HCT116 (cell line): ENCODE data around the gene CNDP2. TPM values are rescaled to one million over a fixed set of nuclear protein-coding genes. Genes with fewer than 3 reads are reported as not detected.

Experiments used
- ATAC-seq: fragments of 200-7000 bp; cut with Tn5 transposase; 2 replicates; pipeline ENCODE4 v1.9.1; 2020; ENCODE audit warnings: mild to moderate bottlenecking, moderate library complexity
- BruUV-seq: library from RNA; stranded (reverse); fragments of 400-500 nt; replicated peaks from 2 replicates; lab custom pipeline; 2021; lab: Mats Ljungman, UMichigan
- CTCF ChIA-PET: fragments of 300-600 bp; sonication (Branson Sonifier 250); formaldehyde crosslinking; loops from one replicate; lab custom pipeline; 2021; ENCODE audit warnings: antibody characterized with exemption; lab: Charles Lee
- POLR2A ChIA-PET: fragments of 300-600, 350-600 bp; sonication (Branson Sonifier 250); formaldehyde crosslinking; loops from one replicate; lab custom pipeline; 2021; ENCODE audit warnings: antibody characterized with exemption; lab: Charles Lee
- RAD21 ChIA-PET, 2 experiments: fragments of 300-600 bp; sonication (Branson Sonifier 250); formaldehyde crosslinking; loops; one replicate each; lab custom pipeline; 2023; ENCODE audit warnings: low total read pairs in 2 of 2; ENCODE audit not compliant: uncharacterized antibody in 2 of 2, unreplicated experiment in 2 of 2, low non-redundant PET in 1 of 2; lab: Charles Lee
- DNase-seq: peaks from one replicate; pipeline ENCODE4 v3.0.0-alpha.2; 2010; ENCODE audit warnings: low read depth, low spot score
- H2AFZ ChIP-seq: fragments of 200-600 bp; shearing (Covaris generic), sonication (generic); 2 replicates; pipeline ENCODE4 v1.6.1; 2017; ENCODE audit warnings: low read depth, mixed run types, mixed read lengths, antibody characterized with exemption, low read length; ENCODE audit not compliant: poor library complexity, severe bottlenecking
- H3K27ac ChIP-seq: 2 replicates; pipeline ENCODE4 v1.5.1; 2012; ENCODE audit warnings: low read depth, low read length
- H3K27me3 ChIP-seq: fragments of 200-600 bp; sonication (generic); 2 replicates; pipeline ENCODE4 v1.6.1; 2016; ENCODE audit warnings: mixed run types, low read length, mixed read lengths; ENCODE audit not compliant: insufficient read depth
- H3K36me3 ChIP-seq, 2 experiments: fragments of 200-500 bp in 1 of 2; fragments of 200-600 bp in 1 of 2; sonication (Bioruptor generic) in 1 of 2; sonication (generic) in 1 of 2; 2 replicates each; pipeline versions ENCODE4 v1.5.1 to v1.6.1; 2014 to 2016; ENCODE audit warnings: low read length in 2 of 2, inconsistent platforms in 1 of 2, mixed read lengths in 1 of 2, mixed run types in 1 of 2; ENCODE audit not compliant: insufficient read depth in 2 of 2, control insufficient read depth in 1 of 2
- H3K4me1 ChIP-seq, 2 experiments: fragments of 200-600 bp in 1 of 2; sonication (generic) in 1 of 2; 2 replicates each; pipeline versions ENCODE4 v1.5.1 to v1.6.1; 2012 to 2017; ENCODE audit warnings: low read length in 2 of 2, inconsistent platforms in 1 of 2, mild to moderate bottlenecking in 1 of 2, mixed read lengths in 1 of 2, mixed run types in 1 of 2, moderate library complexity in 1 of 2; ENCODE audit not compliant: insufficient read depth in 2 of 2, control insufficient read depth in 1 of 2
- H3K4me2 ChIP-seq: fragments of 200-600 bp; sonication (generic); 2 replicates; pipeline ENCODE4 v1.6.1; 2017; ENCODE audit warnings: mixed run types, low read length, mixed read lengths
- H3K4me3 ChIP-seq, 2 experiments: fragments of 200-600 bp in 1 of 2; sonication (generic) in 1 of 2; replicated peaks in 1 of 2; 2 replicates each; pipeline ENCODE4 v1.5.1; 2011 to 2016; ENCODE audit warnings: low read length in 2 of 2, control low read depth in 1 of 2, low read depth in 1 of 2, mild to moderate bottlenecking in 1 of 2, mixed read lengths in 1 of 2, mixed run types in 1 of 2
- H3K79me2 ChIP-seq: fragments of 200-600 bp; sonication (generic); 2 replicates; pipeline ENCODE4 v1.6.1; 2017; ENCODE audit warnings: mild to moderate bottlenecking, mixed run types, low read length, moderate library complexity, mixed read lengths; ENCODE audit not compliant: insufficient read depth
- H3K9ac ChIP-seq: fragments of 200-600 bp; sonication (generic); 2 replicates; pipeline ENCODE4 v1.6.1; 2016; ENCODE audit warnings: low read length, mixed read lengths
- H3K9me2 ChIP-seq: fragments of 200-600 bp; sonication (generic), shearing (Covaris generic); 2 replicates; pipeline ENCODE4 v1.6.1; 2017; ENCODE audit warnings: mixed run types, mild to moderate bottlenecking, moderate library complexity; ENCODE audit not compliant: insufficient read depth
- H3K9me3 ChIP-seq, 2 experiments: fragments of 200-500 bp in 1 of 2; fragments of 200-600 bp in 1 of 2; sonication (Bioruptor generic) in 1 of 2; sonication (generic) in 1 of 2; 2 replicates each; pipeline ENCODE4 v1.6.1; 2014 to 2017; ENCODE audit warnings: low read length in 2 of 2, mixed read lengths in 2 of 2, inconsistent platforms in 1 of 2, low read depth in 1 of 2, mild to moderate bottlenecking in 1 of 2, mixed run types in 1 of 2, moderate library complexity in 1 of 2; ENCODE audit not compliant: control insufficient read depth in 1 of 2, insufficient read depth in 1 of 2
- H4K20me1 ChIP-seq: fragments of 200-600 bp; sonication (generic), shearing (Covaris generic); 2 replicates; pipeline ENCODE4 v1.6.1; 2017; ENCODE audit warnings: mixed run types, mild to moderate bottlenecking, moderate library complexity; ENCODE audit not compliant: insufficient read depth
- CBX3 ChIP-seq: IDR thresholded peaks from 2 replicates; pipeline ENCODE4 v1.6.1; 2012; ENCODE audit warnings: low read depth
- CEBPB ChIP-seq: IDR thresholded peaks from 2 replicates; pipeline ENCODE4 v1.6.1; 2012; ENCODE audit warnings: low read depth
- EZH2 ChIP-seq: fragments of 200-600 bp; sonication (generic); IDR thresholded peaks from 2 replicates; pipeline ENCODE4 v1.6.1; 2017; ENCODE audit warnings: antibody characterized with exemption, mixed run types
- MAX ChIP-seq: IDR thresholded peaks from 2 replicates; pipeline ENCODE4 v1.6.1; 2012
- RAD21 ChIP-seq: IDR thresholded peaks from 2 replicates; pipeline ENCODE4 v1.6.1; 2012; ENCODE audit warnings: low read depth, mild to moderate bottlenecking
- REST ChIP-seq: IDR thresholded peaks from 2 replicates; pipeline ENCODE4 v1.6.1; 2012; ENCODE audit warnings: low read depth
- SP1 ChIP-seq: IDR thresholded peaks from 2 replicates; pipeline ENCODE4 v1.6.1; 2012; ENCODE audit warnings: low read depth
- SRF ChIP-seq: IDR thresholded peaks from 2 replicates; pipeline ENCODE4 v1.6.1; 2012; ENCODE audit warnings: low read depth
- TCF7L2 ChIP-seq: IDR thresholded peaks from 2 replicates; pipeline ENCODE4 v1.7.0; 2011; ENCODE audit warnings: borderline replicate concordance, inconsistent platforms; ENCODE audit not compliant: insufficient read depth, insufficient read length; ENCODE audit errors: extremely low read depth
- ZBTB33 ChIP-seq: IDR thresholded peaks from 2 replicates; pipeline ENCODE4 v1.6.1; 2011; ENCODE audit warnings: mild to moderate bottlenecking, low read length, moderate library complexity; ENCODE audit not compliant: insufficient replicate concordance; ENCODE audit errors: extremely low read depth
- ZNF274 ChIP-seq: fragments of 200-500 bp; sonication (Bioruptor generic); IDR thresholded peaks from 2 replicates; pipeline ENCODE4 v1.6.1; 2014; ENCODE audit warnings: mild to moderate bottlenecking, low read depth, low read length, inconsistent platforms
- intact Hi-C: fragments of 100-400 bp; cut with micrococcal nuclease; formaldehyde crosslinking; loops from 2 replicates; pipeline ENCODE4 v1.10.0; 2022
- total RNA-seq: library from RNA; stranded (reverse); gene quantifications from one replicate; pipeline ENCODE4 v1.2.1, GENCODE V29; 2021; ENCODE audit not compliant: unreplicated experiment

Gene CNDP2
- total RNA-seq, 1 experiment from 2014 or later: 112 TPM

- H3K4me2 ChIP-seq: no peak overlapping the region
- H3K4me1 ChIP-seq: no peaks in the 10 kb centered on the region
- CTCF ChIA-PET: no interaction called here
- DNase-seq: no peak
- H3K9ac ChIP-seq: no peak overlapping the region
- TF ChIP-seq EZH2: no peak
- no peak for TF ChIP-seq MAX
- no peak for TF ChIP-seq SRF
- no peak for TF ChIP-seq CEBPB
- no peak for TF ChIP-seq CBX3
- no peaks in the 10 kb centered on the region for H3K9me2 ChIP-seq
- BruUV-seq: no TSS peak
- H3K27ac ChIP-seq: no peak overlapping the region
- RAD21 ChIA-PET: no interaction called here
- H3K27me3 ChIP-seq: peaks cover 4% of the 10 kb centered on the region; the same call in 1 of the 2 replicates
- POLR2A ChIA-PET: no interaction called here
- H4K20me1 ChIP-seq: no peaks in the 10 kb centered on the region
- H3K36me3 ChIP-seq: no peaks in the 10 kb centered on the region
- no peaks in the 10 kb centered on the region for H3K9me3 ChIP-seq
- H3K79me2 ChIP-seq: no peaks in the 10 kb centered on the region
- no peak overlapping the region for H3K4me3 ChIP-seq
- intact Hi-C loops: no loop called here
- no peak overlapping the region for H2AFZ ChIP-seq
- no peak for ATAC-seq
Measured at GRCh38 chr18:74456349-74457042, 39.7 kb upstream of the CNDP2 start.

GRCh38 chr18:74457043-74457724 is 39.0 kb upstream of the CNDP2 start, which contains the start of gene DIPK1C:
TSS of gene DIPK1C (minus strand) at chr18:74457308. CDS start at chr18:74457259, 49 bp downstream.
- TF ChIP-seq MAX (no peak), TCF7L2 (no peak), CEBPB (no peak), RAD21 (no peak), ZBTB33 (no peak), SP1 (no peak), ZNF274 (no peak), CBX3 (no peak), REST (no peak)
- no peak within 1 kb of the TSS for H3K27ac ChIP-seq
- intact Hi-C loops: no loop called here
- POLR2A ChIA-PET: no interaction called here
- ATAC-seq: no peak
- no peaks in the 10 kb centered on the region for H3K4me1 ChIP-seq
- H3K4me2 ChIP-seq: no peak within 1 kb of the TSS
- no peak within 1 kb of the TSS for H3K9ac ChIP-seq
- H3K4me3 ChIP-seq: no peak within 1 kb of the TSS
- no TSS peak for BruUV-seq
- H2AFZ ChIP-seq: no peak within 1 kb of the TSS
- DNase-seq: no peak
- RAD21 ChIA-PET: no interaction called here
- no peaks in the 10 kb centered on the region for H3K36me3 ChIP-seq
- H3K9me3 ChIP-seq: no peaks in the 10 kb centered on the region
- H3K79me2 ChIP-seq: no peaks in the 10 kb centered on the region
- no peaks in the 10 kb centered on the region for H3K9me2 ChIP-seq
- CTCF ChIA-PET: no interaction called here
- peaks cover 1% of the 10 kb centered on the region; the same call in 1 of the 2 replicates for H3K27me3 ChIP-seq
- no peaks in the 10 kb centered on the region for H4K20me1 ChIP-seq
